IMR-90 (cell line): ENCODE data around the gene DCAF10. TPM values are rescaled to one million over a fixed set of nuclear protein-coding genes. Genes with fewer than 3 reads are reported as not detected.

Source experiments
- ATAC-seq: fragments of 200-7000 bp; cut with Tn5 transposase; 2 replicates; pipeline ENCODE4 v1.9.1; 2020; ENCODE audit warnings: low read depth, mild to moderate bottlenecking, moderate library complexity
- BruUV-seq: library from RNA; stranded (reverse); fragments of 400-500 nt; replicated peaks from 2 replicates; lab custom pipeline; 2021; lab: Mats Ljungman, UMichigan
- CTCF ChIA-PET: fragments of 300-600 bp; formaldehyde crosslinking; extraction: SDS; loops from one replicate; lab custom pipeline; 2021; ENCODE audit warnings: antibody characterized with exemption; lab: Yijun Ruan, JAX
- POLR2A ChIA-PET: fragments of 300-600 bp; sonication (Branson Sonifier 250); formaldehyde crosslinking; loops from one replicate; lab custom pipeline; 2022; ENCODE audit warnings: antibody characterized with exemption; ENCODE audit not compliant: unreplicated experiment; lab: Charles Lee
- DNase-seq: peaks from one replicate; pipeline ENCODE4 v3.0.0; 2013
- H2AFZ ChIP-seq: replicated peaks from 2 replicates; pipeline ENCODE3; 2013; ENCODE audit warnings: low read length, mild to moderate bottlenecking; ENCODE audit not compliant: poor library complexity
- H2AK5ac ChIP-seq: 2 replicates; pipeline ENCODE4 v1.6.1; 2013; ENCODE audit warnings: low read depth, low read length, inconsistent platforms
- H2AK9ac ChIP-seq: replicated peaks from 2 replicates; pipeline ENCODE3; 2013; ENCODE audit warnings: mild to moderate bottlenecking, low read depth, low read length, moderate library complexity; ENCODE audit not compliant: poor library complexity
- H2BK120ac ChIP-seq: 2 replicates; pipeline ENCODE4 v1.6.1; 2013; ENCODE audit warnings: low read depth, low read length, inconsistent platforms
- H2BK15ac ChIP-seq: 3 replicates; pipeline ENCODE4 v1.6.1; 2013; ENCODE audit warnings: low read depth, low read length, inconsistent platforms
- H2BK20ac ChIP-seq: 2 replicates; pipeline ENCODE4 v1.6.1; 2013; ENCODE audit warnings: low read depth, mild to moderate bottlenecking, inconsistent platforms, low read length, moderate library complexity
- H2BK5ac ChIP-seq: 2 replicates; pipeline ENCODE4 v1.6.1; 2013; ENCODE audit warnings: mild to moderate bottlenecking, low read depth, low read length, inconsistent platforms; ENCODE audit not compliant: poor library complexity, severe bottlenecking
- H3K14ac ChIP-seq: replicated peaks from 2 replicates; pipeline ENCODE4 v1.6.1; 2013; ENCODE audit warnings: low read depth, low read length, inconsistent platforms
- H3K18ac ChIP-seq: 2 replicates; pipeline ENCODE4 v1.6.1; 2013; ENCODE audit warnings: low read depth, low read length, control low read depth
- H3K23ac ChIP-seq: 2 replicates; pipeline ENCODE4 v1.6.1; 2013; ENCODE audit warnings: low read depth, low read length, inconsistent platforms
- H3K27ac ChIP-seq: 2 replicates; pipeline ENCODE4 v1.5.1; 2013; ENCODE audit warnings: mild to moderate bottlenecking, control low read depth, low read length; ENCODE audit not compliant: insufficient read depth
- H3K27me3 ChIP-seq: 2 replicates; pipeline ENCODE4 v1.6.1; 2013; ENCODE audit warnings: low read length; ENCODE audit not compliant: control insufficient read depth, insufficient read depth
- H3K36me3 ChIP-seq: 2 replicates; pipeline ENCODE4 v1.6.1; 2013; ENCODE audit warnings: low read length, mixed read lengths; ENCODE audit not compliant: control insufficient read depth, insufficient read depth
- H3K4ac ChIP-seq: 2 replicates; pipeline ENCODE4 v1.6.1; 2013; ENCODE audit warnings: low read depth, low read length, inconsistent platforms
- H3K4me1 ChIP-seq: 2 replicates; pipeline ENCODE4 v1.6.1; 2013; ENCODE audit warnings: low read length, mixed read lengths; ENCODE audit not compliant: control insufficient read depth, insufficient read depth
- H3K4me2 ChIP-seq: 2 replicates; pipeline ENCODE4 v1.6.1; 2013; ENCODE audit warnings: low read depth, mild to moderate bottlenecking, control low read depth, low read length, moderate library complexity
- H3K4me3 ChIP-seq: 2 replicates; pipeline ENCODE4 v1.5.1; 2013; ENCODE audit warnings: low read depth, mild to moderate bottlenecking, control low read depth, low read length, moderate library complexity; ENCODE audit not compliant: insufficient read depth
- H3K56ac ChIP-seq: 2 replicates; pipeline ENCODE4 v1.6.1; 2013; ENCODE audit warnings: low read length, inconsistent platforms; ENCODE audit not compliant: insufficient read depth; ENCODE audit errors: extremely low read depth
- H3K79me1 ChIP-seq, 2 experiments: 2 replicates each; pipeline ENCODE4 v1.6.1; 2013; ENCODE audit warnings: low read length in 2 of 2, inconsistent platforms in 1 of 2, low read depth in 1 of 2
- H3K9ac ChIP-seq: 2 replicates; pipeline ENCODE4 v1.6.1; 2013; ENCODE audit warnings: low read depth, low read length, control low read depth
- H3K9me1 ChIP-seq: 2 replicates; pipeline ENCODE4 v1.6.1; 2013; ENCODE audit warnings: low read length, inconsistent platforms; ENCODE audit not compliant: insufficient read depth
- H3K9me3 ChIP-seq: 2 replicates; pipeline ENCODE4 v1.6.1; 2013; ENCODE audit warnings: low read length; ENCODE audit not compliant: control insufficient read depth, insufficient read depth
- H4K20me1 ChIP-seq: 2 replicates; pipeline ENCODE4 v1.6.1; 2013; ENCODE audit warnings: low read length, inconsistent platforms; ENCODE audit not compliant: insufficient read depth
- H4K5ac ChIP-seq: 2 replicates; pipeline ENCODE4 v1.6.1; 2013; ENCODE audit warnings: mild to moderate bottlenecking, low read depth, low read length, control low read depth
- H4K8ac ChIP-seq, 2 experiments: 2 replicates each; pipeline ENCODE4 v1.6.1; 2013; ENCODE audit warnings: low read depth in 2 of 2, low read length in 2 of 2, control low read depth in 1 of 2, inconsistent platforms in 1 of 2
- H4K91ac ChIP-seq: 2 replicates; pipeline ENCODE4 v1.6.1; 2013; ENCODE audit warnings: low read depth, low read length, inconsistent platforms; ENCODE audit not compliant: insufficient read depth
- CEBPB ChIP-seq: IDR thresholded peaks from 2 replicates; pipeline ENCODE4 v1.6.1; 2012; ENCODE audit warnings: low read depth, low read length, improper control_type of control experiment
- MAFK ChIP-seq: IDR thresholded peaks from 2 replicates; pipeline ENCODE4 v1.6.1; 2012; ENCODE audit warnings: low read depth, low read length, improper control_type of control experiment
- RCOR1 ChIP-seq: IDR thresholded peaks from 2 replicates; pipeline ENCODE4 v1.6.1; 2012; ENCODE audit warnings: mild to moderate bottlenecking, low read length, improper control_type of control experiment; ENCODE audit not compliant: insufficient replicate concordance
- RFX5 ChIP-seq: IDR thresholded peaks from 2 replicates; pipeline ENCODE4 v1.8.0; 2012; ENCODE audit warnings: low read depth, mild to moderate bottlenecking, low read length, moderate library complexity
- SMC3 ChIP-seq: fragments of 150-350 bp; IDR thresholded peaks from 2 replicates; pipeline ENCODE4 v1.6.1; 2016; ENCODE audit warnings: low read depth, mild to moderate bottlenecking, antibody characterized with exemption, low read length, moderate library complexity
- WGBS, 2 experiments: methylation state at CpG; one replicate each; pipeline versions ENCODE4 v1.1.5 to v1.1.7; 2013; ENCODE audit warnings: missing lambda C conversion rate in 2 of 2; ENCODE audit not compliant: insufficient read length in 1 of 2; ENCODE audit errors: extremely low coverage in 2 of 2; 5-methylcytosine and 5-hydroxymethylcytosine counted together
- dilution Hi-C: fragments of 300-500 bp; cut with HindIII; formaldehyde crosslinking; loops from one replicate; pipeline ENCODE4 v1.14.3; 2018; ENCODE audit warnings: low sequenced_read_pairs; ENCODE audit not compliant: unreplicated experiment
- in situ Hi-C: fragments of 300-500 bp; cut with MboI; formaldehyde crosslinking; loops from 3 replicates; pipeline ENCODE4 v1.14.3; 2019; ENCODE audit warnings: low sequenced_read_pairs, inconsistent platforms, mixed read lengths
- intact Hi-C: fragments of 100-400 bp; cut with micrococcal nuclease; formaldehyde crosslinking; loops from 2 replicates; pipeline ENCODE4 v1.10.0; 2022
- polyA plus RNA-seq, 3 experiments: library from polyadenylated mRNA; depleted of rRNA; stranded (reverse); fragments of >200 nt; gene quantifications; 2 replicates each; pipeline ENCODE4 v1.2.3, GENCODE V29; 2012; ENCODE audit warnings: low replicate concordance in 1 of 3
- total RNA-seq: library from RNA; depleted of rRNA; stranded (reverse); fragments of >200 nt; gene quantifications from 2 replicates; pipeline ENCODE4 v1.2.3, GENCODE V29; 2012
- TF ChIP-seq, protein P1 (sequence below): fragments of 150-350 bp; IDR thresholded peaks from 2 replicates; pipeline ENCODE4 v1.6.1; 2017; ENCODE audit warnings: mild to moderate bottlenecking, antibody characterized with exemption, low read length, low read depth
- TF ChIP-seq, protein P2 (sequence below): fragments of 150-350 bp; IDR thresholded peaks from 2 replicates; pipeline ENCODE4 v1.6.1; 2016; ENCODE audit warnings: low read depth, mild to moderate bottlenecking, low read length, moderate library complexity, borderline replicate concordance

Gene DCAF10
- total and polyA plus RNA-seq, 2 of the 4 experiments (the other 2 are of a cell fraction): 17.1 to 19.4 TPM

DNA sequence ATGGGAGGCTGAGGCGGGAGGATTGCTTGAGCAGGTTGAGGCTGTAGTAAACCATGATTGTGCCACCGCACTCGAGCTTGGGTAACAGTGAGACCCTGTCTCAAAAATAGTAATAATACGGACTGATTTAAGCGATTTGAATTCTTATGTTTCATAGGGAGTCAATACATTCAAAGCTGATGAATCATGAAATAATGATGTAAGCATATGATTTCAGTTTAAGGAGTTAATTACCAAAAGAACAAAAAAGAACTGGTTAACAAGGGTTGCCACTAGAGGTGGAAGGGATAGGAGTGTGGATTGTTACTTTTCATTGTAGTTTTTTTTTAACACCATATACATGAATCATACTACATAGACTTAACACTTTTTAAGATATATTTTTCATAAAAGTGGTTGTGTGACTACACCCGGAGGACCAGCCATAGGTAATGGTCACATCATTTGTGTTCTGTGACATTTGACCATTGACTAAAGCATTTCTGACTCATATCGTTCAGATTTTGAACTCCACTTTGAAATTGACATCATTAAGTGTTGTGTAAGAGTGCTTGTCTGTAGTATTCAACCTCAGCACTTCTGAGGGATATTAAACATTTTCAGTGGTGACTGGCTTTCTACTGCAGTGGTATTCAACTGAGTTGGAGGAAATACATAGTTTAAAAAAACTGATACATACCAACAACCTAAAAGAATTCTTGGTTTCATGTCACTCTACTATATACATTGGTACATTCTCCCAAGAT, 40.0 kb upstream of the DCAF10 start:
- H3K4me2 ChIP-seq: no peak overlapping the region; the same call in 1 of the 2 replicates
- dilution Hi-C loops: no loop called here
- H3K36me3 ChIP-seq: peaks cover 4% of the 10 kb centered on the region
- no peak overlapping the region for H3K23ac ChIP-seq
- ChIA-PET CTCF (interaction anchor here (0.6 kb wide), 1 partner anchor 446 kb away, joined by 5 read pairs; no protein-coding TSS in a partner anchor), POLR2A (no interaction called here)
- H2BK120ac ChIP-seq: no peak overlapping the region
- ATAC-seq (peak; percentile 73), DNase-seq (peak; percentile 89)
- H2BK15ac ChIP-seq: 0 out of 3 replicates have a peak overlapping the region, but pooled peaks have one; percentile 32
- 93% methylated on average over 5 of the region's 7 CpGs; no CpG with 5 or more reads in 1 of the 2 experiments for WGBS, 2 experiments
- H3K9ac ChIP-seq: no peak overlapping the region
- peaks cover 5% of the 10 kb centered on the region; the same call in 1 of the 2 replicates for H4K20me1 ChIP-seq
- no TSS peak for BruUV-seq
- TF ChIP-seq CEBPB (peak; percentile 95), MAFK (peak; percentile 65), SMC3 (no peak), RFX5 (no peak), RCOR1 (no peak)
- TF ChIP-seq, protein P1, sequence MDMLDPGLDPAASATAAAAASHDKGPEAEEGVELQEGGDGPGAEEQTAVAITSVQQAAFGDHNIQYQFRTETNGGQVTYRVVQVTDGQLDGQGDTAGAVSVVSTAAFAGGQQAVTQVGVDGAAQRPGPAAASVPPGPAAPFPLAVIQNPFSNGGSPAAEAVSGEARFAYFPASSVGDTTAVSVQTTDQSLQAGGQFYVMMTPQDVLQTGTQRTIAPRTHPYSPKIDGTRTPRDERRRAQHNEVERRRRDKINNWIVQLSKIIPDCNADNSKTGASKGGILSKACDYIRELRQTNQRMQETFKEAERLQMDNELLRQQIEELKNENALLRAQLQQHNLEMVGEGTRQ: no peak
- TF ChIP-seq, protein P2, sequence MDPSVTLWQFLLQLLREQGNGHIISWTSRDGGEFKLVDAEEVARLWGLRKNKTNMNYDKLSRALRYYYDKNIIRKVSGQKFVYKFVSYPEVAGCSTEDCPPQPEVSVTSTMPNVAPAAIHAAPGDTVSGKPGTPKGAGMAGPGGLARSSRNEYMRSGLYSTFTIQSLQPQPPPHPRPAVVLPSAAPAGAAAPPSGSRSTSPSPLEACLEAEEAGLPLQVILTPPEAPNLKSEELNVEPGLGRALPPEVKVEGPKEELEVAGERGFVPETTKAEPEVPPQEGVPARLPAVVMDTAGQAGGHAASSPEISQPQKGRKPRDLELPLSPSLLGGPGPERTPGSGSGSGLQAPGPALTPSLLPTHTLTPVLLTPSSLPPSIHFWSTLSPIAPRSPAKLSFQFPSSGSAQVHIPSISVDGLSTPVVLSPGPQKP: no peak
- H3K18ac ChIP-seq: no peak overlapping the region
- peak overlapping the region; percentile 31; the same call in 1 of the 2 replicates for H3K27ac ChIP-seq
- no peak overlapping the region for H3K4ac ChIP-seq
- H3K14ac ChIP-seq: no peak overlapping the region
- no peaks in the 10 kb centered on the region for H3K9me3 ChIP-seq
- H3K27me3 ChIP-seq: no peaks in the 10 kb centered on the region
- in situ Hi-C loops: no loop called here
- peaks cover 9% of the 10 kb centered on the region for H3K4me1 ChIP-seq
- no peak overlapping the region for H4K91ac ChIP-seq
- H2BK5ac ChIP-seq: peak overlapping the region; percentile 82
- no peak overlapping the region for H2AFZ ChIP-seq
- peak overlapping the region in 1 of 2 experiments; percentile 52; a peak in 1 of 4 replicates for H4K8ac ChIP-seq
- intact Hi-C loops: no loop called here
- no peak overlapping the region for H4K5ac ChIP-seq
- peaks cover 8% of the 10 kb centered on the region for H3K9me1 ChIP-seq
- H3K56ac ChIP-seq: no peak overlapping the region
- no peak overlapping the region for H2BK20ac ChIP-seq
- H2AK9ac ChIP-seq: no peak overlapping the region
- peak overlapping the region; percentile 63; the same call in 1 of the 2 replicates for H2AK5ac ChIP-seq
- peaks cover 6 to 10% of the 10 kb centered on the region in 2 experiments; a peak in 3 of 4 replicates for H3K79me1 ChIP-seq
- no peak overlapping the region for H3K4me3 ChIP-seq
